Activated T-cell treated with anti-CD3 and anti-CD28 coated beads, Interleukin-2, amount 50 U/mL, for 24 hours (primary cell): Measurements from ENCODE around the gene C1orf159.
"Not testable (repeated sequence)": the region's sequence is repeated elsewhere in the genome, so short reads cannot be mapped to it uniquely, and the experiment has no call there.

Experiments used
- DNase-seq: peaks from one replicate; pipeline ENCODE4 v3.0.0-alpha.2; 2020
- H3K27ac Mint-ChIP-seq: 2 replicates; pipeline ENCODE4 v1.8.0; 2020; ENCODE audit warnings: mild to moderate bottlenecking, mixed read lengths
- H3K27me3 Mint-ChIP-seq: 2 replicates; pipeline ENCODE4 v1.8.0; 2020; ENCODE audit warnings: mixed read lengths
- H3K36me3 Mint-ChIP-seq: 2 replicates; pipeline ENCODE4 v1.8.0; 2020; ENCODE audit warnings: low read depth, mixed read lengths
- H3K4me1 Mint-ChIP-seq: 2 replicates; pipeline ENCODE4 v1.8.0; 2020; ENCODE audit warnings: low read depth, mixed read lengths
- H3K4me3 Mint-ChIP-seq: 2 replicates; pipeline ENCODE4 v1.8.0; 2020; ENCODE audit warnings: mild to moderate bottlenecking, moderate library complexity, mixed read lengths
- H3K9me3 Mint-ChIP-seq: 2 replicates; pipeline ENCODE4 v1.8.0; 2020; ENCODE audit warnings: mixed read lengths

The C1orf159 gene

DNA sequence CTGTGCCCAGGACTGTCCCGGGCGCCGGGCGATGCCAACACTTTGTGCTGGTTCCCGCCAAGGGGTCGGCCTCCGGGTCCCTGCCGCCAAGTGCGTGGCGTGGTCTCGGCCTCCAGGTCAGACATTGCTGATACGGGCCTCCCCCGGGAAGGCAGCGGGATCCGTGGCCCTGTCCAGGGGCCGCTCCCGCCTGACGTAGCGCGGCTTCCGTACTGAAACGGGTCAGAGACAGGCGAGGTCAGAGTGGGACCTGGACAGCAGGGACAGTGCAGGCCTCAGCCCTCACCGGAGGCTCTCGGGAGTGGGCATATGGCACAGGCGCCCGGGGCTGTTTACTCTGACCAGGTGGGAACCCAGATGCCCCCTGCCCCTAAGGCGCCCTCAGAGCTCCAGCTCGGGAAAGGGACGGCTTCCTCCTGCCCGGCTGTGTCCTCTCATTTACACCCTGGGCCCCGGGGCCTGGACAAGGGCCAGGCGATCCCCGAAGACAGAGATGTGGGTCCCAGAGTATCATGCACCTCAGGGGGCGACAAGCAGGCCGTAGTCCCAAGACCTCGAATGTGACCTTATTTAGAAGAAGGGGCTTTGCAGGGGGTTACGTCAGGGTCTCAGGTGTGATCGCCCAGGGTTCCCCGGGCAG, 33.0 kb downstream of the C1orf159 start:
- Mint-ChIP-seq H3K4me3 (no peak overlapping the region), H3K27ac (no peak overlapping the region)
- peak; percentile 30 for DNase-seq

GRCh38 chr1:1082239-1082775, 33.6 kb downstream of the C1orf159 start:
- H3K36me3 Mint-ChIP-seq, result peaks cover 18% of the 10 kb centered on the region
- DNase-seq, result peak; percentile 27
- peaks cover 8% of the 10 kb centered on the region for H3K4me1 Mint-ChIP-seq
- no peaks in the 10 kb centered on the region for H3K9me3 Mint-ChIP-seq
- H3K4me3 Mint-ChIP-seq, result no peak overlapping the region
- H3K27me3 Mint-ChIP-seq, result no peaks in the 10 kb centered on the region
- H3K27ac Mint-ChIP-seq, result no peak overlapping the region

More for the DNA sequence above, 33.0 kb downstream of the C1orf159 start:
- Mint-ChIP-seq H3K9me3 (no peaks in the 10 kb centered on the region), H3K27me3 (no peaks in the 10 kb centered on the region), H3K36me3 (peaks cover 18% of the 10 kb centered on the region), H3K4me1 (peaks cover 8% of the 10 kb centered on the region)

DNA sequence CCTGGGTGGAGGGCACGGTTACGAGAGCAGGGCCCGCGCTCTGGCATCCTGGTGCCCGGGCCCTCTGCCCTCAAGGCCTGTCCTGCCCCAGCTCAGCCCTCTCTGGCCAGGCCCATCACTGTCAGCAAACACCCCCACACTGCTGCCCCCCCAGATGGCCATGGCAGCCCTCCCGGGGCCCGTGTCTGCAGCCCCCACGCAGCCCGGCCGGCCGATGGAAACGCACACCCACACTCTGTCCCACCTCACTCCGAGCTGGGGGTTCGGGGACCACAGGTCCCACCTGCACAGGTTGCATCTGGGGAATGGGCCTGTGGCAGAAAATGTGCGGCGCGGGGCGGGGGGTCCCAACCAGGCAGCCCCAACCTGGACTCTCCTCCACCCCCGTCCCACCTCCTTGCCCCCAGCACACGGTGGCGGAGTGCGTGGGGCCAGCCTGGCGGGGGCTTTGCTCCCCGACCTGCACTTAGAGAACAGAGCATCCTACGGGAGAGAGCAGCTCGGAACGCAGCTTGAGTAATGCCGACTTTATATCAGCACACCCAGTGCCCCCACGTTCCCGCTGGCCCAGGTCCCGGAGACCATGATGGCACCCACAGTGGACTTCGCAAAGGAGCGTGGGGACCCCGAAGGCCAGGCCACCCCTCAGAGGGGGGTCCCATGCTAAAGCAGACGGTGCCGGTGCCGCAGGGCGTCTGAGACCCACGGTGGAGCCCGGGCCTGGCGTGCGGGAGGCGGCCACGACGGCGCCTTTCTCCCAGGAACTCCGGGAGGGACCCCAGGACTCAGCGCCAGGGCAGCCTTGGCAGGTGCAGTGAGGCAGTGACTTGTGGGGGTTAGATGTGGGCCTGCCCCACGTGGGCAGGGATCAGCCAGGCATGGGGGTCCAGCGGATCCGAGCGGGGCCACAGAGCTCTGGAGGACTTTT, 34.3 kb downstream of the C1orf159 start:
- DNase-seq, result peak; percentile 32
- no peak overlapping the region for H3K4me3 Mint-ChIP-seq

DNA sequence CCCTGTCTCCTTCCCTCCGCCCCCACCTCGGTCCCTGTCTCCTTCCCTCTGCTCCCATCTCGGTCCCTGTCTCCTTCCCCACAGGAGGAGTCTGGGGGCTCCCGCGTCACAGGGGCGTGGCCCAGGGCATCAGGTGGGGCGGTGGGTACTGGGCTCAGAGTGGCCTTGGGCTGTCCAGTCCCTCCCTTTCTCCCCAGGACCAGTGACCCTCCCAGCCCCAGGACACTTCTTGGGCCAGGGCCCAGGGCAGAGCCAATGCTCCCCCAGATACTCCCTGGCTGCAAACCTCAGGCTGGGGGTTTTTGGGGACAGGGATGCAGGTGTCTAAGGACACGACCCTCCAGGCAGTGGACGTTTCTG, 35.0 kb downstream of the C1orf159 start:
- Mint-ChIP-seq H3K27ac (no peak overlapping the region), H3K9me3 (no peaks in the 10 kb centered on the region), H3K27me3 (no peaks in the 10 kb centered on the region), H3K4me1 (peaks cover 8% of the 10 kb centered on the region), H3K4me3 (no peak overlapping the region), H3K36me3 (peaks cover 12% of the 10 kb centered on the region)
- DNase-seq, result peak; percentile 35

More for the DNA sequence above, 34.3 kb downstream of the C1orf159 start:
- Mint-ChIP-seq H3K36me3 (peaks cover 13% of the 10 kb centered on the region), H3K4me1 (peaks cover 8% of the 10 kb centered on the region), H3K9me3 (no peaks in the 10 kb centered on the region), H3K27me3 (no peaks in the 10 kb centered on the region), H3K27ac (no peak overlapping the region)

DNA sequence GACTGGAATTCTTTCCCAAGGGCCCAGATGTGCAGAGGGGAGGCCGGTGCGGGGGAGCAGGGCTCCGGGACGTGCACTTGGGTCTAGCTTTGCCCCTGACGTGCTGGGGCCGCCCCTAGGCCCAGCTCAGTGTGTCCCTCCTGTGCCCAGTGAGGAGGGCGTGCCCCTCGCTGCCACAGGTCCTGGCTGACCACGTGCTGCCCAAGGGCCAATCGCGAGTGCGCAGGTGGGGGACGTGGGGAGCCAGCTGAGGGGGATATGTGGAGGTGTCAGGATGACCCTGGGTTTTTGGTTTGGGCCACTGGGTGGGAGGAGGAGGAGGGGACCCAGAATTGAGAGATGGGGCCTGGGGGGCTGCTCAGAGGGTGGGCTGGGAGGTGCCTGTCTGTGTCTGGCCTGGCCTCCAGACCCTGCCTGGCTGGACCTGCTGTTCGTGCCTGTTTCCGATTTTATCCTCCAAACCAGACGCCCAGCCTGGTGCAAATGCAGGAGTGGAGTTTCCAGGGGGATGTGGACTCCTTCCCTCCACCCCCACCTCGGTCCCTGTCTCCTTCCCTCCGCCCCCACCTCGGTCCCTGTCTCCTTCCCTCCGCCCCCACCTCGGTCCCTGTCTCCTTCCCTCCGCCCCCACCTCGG, 35.6 kb downstream of the C1orf159 start:
- Mint-ChIP-seq H3K4me3 (no peak overlapping the region), H3K27me3 (no peaks in the 10 kb centered on the region), H3K4me1 (peaks cover 8% of the 10 kb centered on the region), H3K9me3 (no peaks in the 10 kb centered on the region), H3K27ac (no peak overlapping the region), H3K36me3 (peaks cover 12% of the 10 kb centered on the region)
- peak; percentile 61 for DNase-seq

DNA sequence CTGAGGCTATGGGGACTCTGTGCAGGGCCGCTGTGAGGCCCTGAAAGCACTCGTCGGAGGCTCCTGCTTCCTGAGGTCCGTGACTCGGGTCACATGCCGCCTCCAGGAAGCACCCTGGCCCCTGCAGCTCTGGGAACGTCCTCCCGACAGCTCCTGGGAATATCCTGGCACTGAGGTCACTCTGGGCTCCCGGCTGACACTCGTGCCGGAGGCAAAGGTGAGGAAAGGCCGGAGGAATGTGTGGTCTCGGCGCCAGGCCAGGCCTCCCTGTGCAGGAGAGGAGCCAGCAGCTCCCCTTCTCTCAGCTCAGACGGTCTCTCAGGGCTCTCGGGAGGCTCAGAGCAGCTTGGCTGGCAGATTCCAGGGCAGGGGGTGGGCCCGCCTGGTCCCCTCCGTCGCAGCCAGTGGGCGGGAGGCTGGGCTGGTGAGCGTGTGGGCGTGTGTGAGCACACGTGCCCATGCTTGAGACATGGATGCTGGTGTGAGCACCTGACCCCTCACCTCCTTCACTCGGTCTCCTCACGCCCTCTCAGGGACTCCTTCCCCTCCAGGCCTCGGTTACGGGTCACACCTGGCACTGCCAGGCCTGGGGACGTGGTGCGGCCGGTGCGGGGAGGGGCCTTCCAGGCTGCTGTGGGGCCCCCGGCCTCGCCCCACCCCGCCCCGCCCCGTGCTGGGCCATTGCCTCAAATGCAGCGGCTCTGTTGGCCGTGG, 36.3 kb downstream of the C1orf159 start:
- peaks cover 8% of the 10 kb centered on the region for H3K4me1 Mint-ChIP-seq
- H3K27ac Mint-ChIP-seq, result peak overlapping the region; percentile 47
- DNase-seq, result peak; percentile 70

DNA sequence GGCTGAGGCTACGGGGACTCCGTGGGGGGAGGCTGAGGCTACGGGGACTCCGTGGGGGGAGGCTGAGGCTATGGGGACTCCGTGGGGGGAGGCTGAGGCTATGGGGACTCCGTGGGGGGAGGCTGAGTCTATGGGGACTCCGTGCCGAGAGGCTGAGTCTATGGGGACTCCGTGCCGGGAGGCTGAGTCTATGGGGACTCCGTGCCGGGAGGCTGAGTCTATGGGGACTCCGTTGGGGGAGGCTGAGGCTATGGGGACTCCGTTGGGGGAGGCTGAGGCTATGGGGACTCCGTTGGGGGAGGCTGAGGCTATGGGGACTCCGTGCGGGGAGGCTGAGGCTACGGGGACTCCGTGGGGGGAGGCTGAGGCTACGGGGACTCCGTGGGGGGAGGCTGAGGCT, 38.5 kb downstream of the C1orf159 start:
- not testable (repeated sequence) for H3K4me3 Mint-ChIP-seq, DNase-seq, H3K27ac Mint-ChIP-seq, H3K36me3 Mint-ChIP-seq, H3K9me3 Mint-ChIP-seq, H3K4me1 Mint-ChIP-seq
- peaks cover 15% of the 10 kb centered on the region for H3K27me3 Mint-ChIP-seq

More for the DNA sequence above, 36.3 kb downstream of the C1orf159 start:
- Mint-ChIP-seq H3K9me3 (no peaks in the 10 kb centered on the region), H3K27me3 (peaks cover 5% of the 10 kb centered on the region), H3K4me3 (peak overlapping the region; percentile 10), H3K36me3 (peaks cover 12% of the 10 kb centered on the region)

GRCh38 chr1:1075148-1075935, 40.5 kb downstream of the C1orf159 start:
- peaks cover 8% of the 10 kb centered on the region for H3K4me1 Mint-ChIP-seq
- H3K9me3 Mint-ChIP-seq, result no peaks in the 10 kb centered on the region
- H3K27ac Mint-ChIP-seq, result no peak overlapping the region
- no peak overlapping the region for H3K4me3 Mint-ChIP-seq
- no peaks in the 10 kb centered on the region for H3K36me3 Mint-ChIP-seq
- DNase-seq, result no peak
- peaks cover 15% of the 10 kb centered on the region for H3K27me3 Mint-ChIP-seq

DNA sequence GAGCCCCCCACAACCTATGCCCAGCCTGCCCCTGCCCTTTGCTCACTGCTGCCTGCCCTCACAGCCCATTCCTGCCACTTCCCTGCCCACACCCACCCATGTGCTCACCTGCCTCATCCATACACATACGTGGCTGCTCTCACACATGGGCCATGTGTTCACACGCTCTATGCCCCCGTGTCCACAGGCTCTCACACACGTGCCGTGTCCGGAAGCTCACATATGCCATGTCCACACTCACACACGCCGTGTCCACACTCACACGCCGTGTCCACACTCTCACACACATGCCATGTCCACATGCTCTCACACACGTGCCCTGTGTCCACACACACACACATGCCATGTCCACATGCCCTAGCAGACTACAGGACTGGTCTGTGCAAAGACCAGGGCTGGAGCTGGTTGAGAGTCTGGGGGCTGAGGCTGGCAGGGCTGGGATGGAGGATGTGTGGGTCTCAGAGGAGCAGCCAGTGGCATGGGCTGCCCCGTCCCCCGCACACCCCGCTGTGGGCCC, 41.2 kb downstream of the C1orf159 start:
- H3K27ac Mint-ChIP-seq, result peak overlapping the region; percentile 50
- H3K27me3 Mint-ChIP-seq, result peaks cover 17% of the 10 kb centered on the region
- no peaks in the 10 kb centered on the region for H3K36me3 Mint-ChIP-seq
- H3K4me3 Mint-ChIP-seq, result no peak overlapping the region
- no peak for DNase-seq
- H3K4me1 Mint-ChIP-seq, result peaks cover 4% of the 10 kb centered on the region
- no peaks in the 10 kb centered on the region for H3K9me3 Mint-ChIP-seq

- H3K4me1 Mint-ChIP-seq, result peaks cover 1% of the 10 kb centered on the region
- peak within 1 kb of the TSS; percentile 50 for H3K27ac Mint-ChIP-seq
- H3K4me3 Mint-ChIP-seq, result no peak within 1 kb of the TSS
- no peaks in the 10 kb centered on the region for H3K36me3 Mint-ChIP-seq
- peaks cover 17% of the 10 kb centered on the region for H3K27me3 Mint-ChIP-seq
- H3K9me3 Mint-ChIP-seq, result no peaks in the 10 kb centered on the region
- DNase-seq, result no peak
Observed at GRCh38 chr1:1073743-1074587, 41.9 kb downstream of the C1orf159 start, which contains the start of gene RNF223. RNF223 (minus strand) TSS chr1:1074306; CDS start chr1:1072566, 1,740 bp downstream.

DNA sequence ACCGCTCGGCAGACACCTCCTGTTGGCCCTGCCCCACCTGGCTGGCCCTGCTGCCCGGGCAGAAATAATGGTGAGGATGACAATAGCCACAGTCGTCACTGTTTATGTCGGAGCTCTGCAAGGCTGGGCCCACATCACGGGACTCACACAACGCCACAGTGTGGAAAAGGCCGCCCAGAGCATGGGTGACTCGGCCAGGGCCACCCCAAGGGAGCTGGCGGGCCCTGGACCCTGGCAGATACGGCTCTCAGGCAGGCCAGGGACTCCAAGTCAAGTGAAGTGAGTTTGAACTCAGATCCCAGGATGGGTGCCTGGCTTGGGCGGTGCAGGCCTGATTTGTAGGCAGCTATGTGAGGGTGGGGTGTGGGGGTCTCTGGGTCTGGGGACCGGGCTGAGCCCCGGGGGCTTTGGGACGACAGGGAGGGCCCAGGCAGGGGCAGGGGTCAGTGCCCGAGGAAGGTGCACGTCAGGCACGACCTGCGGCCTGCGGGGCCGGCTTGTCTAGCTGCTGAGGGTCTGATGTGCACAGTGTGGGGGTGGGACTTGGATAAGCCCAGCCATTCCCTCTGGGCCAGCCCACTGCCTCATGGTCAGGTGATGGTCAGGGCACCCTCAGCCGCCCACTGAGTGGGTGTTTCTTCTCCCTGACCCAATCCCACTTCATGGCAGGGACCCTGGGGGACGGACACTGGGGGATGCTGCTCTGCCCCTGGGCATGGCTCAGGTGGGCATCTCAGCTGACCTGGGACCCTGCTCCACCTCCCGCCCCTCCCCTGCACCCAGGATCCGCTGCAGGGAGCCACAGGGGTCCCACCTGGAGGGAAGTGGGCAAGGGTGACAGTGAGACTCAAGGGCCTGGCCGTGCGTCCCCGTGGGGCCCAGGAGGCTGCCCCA, 42.8 kb downstream of the C1orf159 start:
- Mint-ChIP-seq H3K4me3 (no peak overlapping the region), H3K27ac (no peak overlapping the region), H3K36me3 (no peaks in the 10 kb centered on the region), H3K4me1 (peaks cover 5% of the 10 kb centered on the region), H3K27me3 (peaks cover 17% of the 10 kb centered on the region), H3K9me3 (no peaks in the 10 kb centered on the region)
- DNase-seq, result no peak

GRCh38 chr1:1072299-1072848, 43.5 kb downstream of the C1orf159 start:
- Mint-ChIP-seq H3K36me3 (no peaks in the 10 kb centered on the region), H3K27ac (no peak overlapping the region), H3K9me3 (no peaks in the 10 kb centered on the region), H3K4me1 (peaks cover 7% of the 10 kb centered on the region), H3K27me3 (peaks cover 17% of the 10 kb centered on the region), H3K4me3 (no peak overlapping the region)
- DNase-seq, result no peak
